Measurements from ENCODE around the gene LRBA.
"Not testable (repeated sequence)": the region's sequence is repeated elsewhere in the genome, so short reads cannot be mapped to it uniquely, and the experiment has no call there.

LRBA gene

DNA sequence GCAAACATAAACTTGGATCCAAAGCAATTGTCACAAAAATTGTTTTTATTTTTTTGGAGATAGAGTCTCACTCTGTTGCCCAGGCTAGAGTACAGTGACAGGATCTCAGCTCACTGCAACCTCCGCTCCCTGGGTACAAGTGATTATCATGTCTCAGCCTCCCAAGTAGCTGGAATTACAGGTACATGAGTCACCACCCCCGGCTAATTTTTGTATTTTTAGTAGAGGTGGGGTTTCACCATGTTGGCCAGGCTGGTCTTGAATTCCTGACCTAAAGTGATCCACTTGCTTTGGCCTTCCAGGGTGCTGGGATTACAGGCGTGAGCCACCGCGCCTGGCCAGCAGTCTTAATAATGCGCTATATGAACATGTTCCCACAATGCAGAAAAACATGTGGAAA is 272.2 kb downstream of the LRBA start:
- H4K8ac ChIP-seq (ENCODE audit: low read length); H2BK12ac ChIP-seq (ENCODE audit: low read length in 2 of 2); H3K23ac ChIP-seq (ENCODE audit: low read length in 2 of 2); H2AK5ac ChIP-seq (ENCODE audit: low read length, severe bottlenecking); H2BK15ac ChIP-seq (ENCODE audit: low read depth, poor library complexity, severe bottlenecking); H2BK5ac ChIP-seq (ENCODE audit: low read depth, low read length, poor library complexity, severe bottlenecking); H3K14ac ChIP-seq (ENCODE audit: low read length in 2 of 2); H3K79me1 ChIP-seq (replicated peaks; ENCODE audit: low read length, poor library complexity, severe bottlenecking); H3K18ac ChIP-seq (ENCODE audit: low read depth in 1 of 2, low read length in 2 of 2); H3K4me3 ChIP-seq (ENCODE audit: insufficient read depth in 1 of 2, low read depth in 1 of 2, low read length in 2 of 2); H3K9ac ChIP-seq (ENCODE audit: low read length); H3K4ac ChIP-seq (ENCODE audit: low read depth in 1 of 2, low read length in 2 of 2); H3K4me1 ChIP-seq (ENCODE audit: control insufficient read depth, insufficient read depth, low read depth, low read length); H4K91ac ChIP-seq (ENCODE audit: low read length); H2AFZ ChIP-seq (ENCODE audit: low read depth, low read length); H3K36me3 ChIP-seq (ENCODE audit: control insufficient read depth in 1 of 2, insufficient read depth in 2 of 2, low read depth in 1 of 2, low read length in 2 of 2); H3K9me3 ChIP-seq (ENCODE audit: control insufficient read depth, low read length); H3K27ac ChIP-seq (ENCODE audit: low read length, poor library complexity, severe bottlenecking); DNase-seq; H3K4me2 ChIP-seq (ENCODE audit: low read length, poor library complexity, severe bottlenecking); H3K27me3 ChIP-seq (ENCODE audit: control insufficient read depth in 1 of 2, insufficient read depth in 1 of 2, low read length in 2 of 2); H2BK120ac ChIP-seq (ENCODE audit: low read depth, low read length): not testable (repeated sequence)
- 75% methylated on average over 2 of the region's 6 CpGs for WGBS

DNA sequence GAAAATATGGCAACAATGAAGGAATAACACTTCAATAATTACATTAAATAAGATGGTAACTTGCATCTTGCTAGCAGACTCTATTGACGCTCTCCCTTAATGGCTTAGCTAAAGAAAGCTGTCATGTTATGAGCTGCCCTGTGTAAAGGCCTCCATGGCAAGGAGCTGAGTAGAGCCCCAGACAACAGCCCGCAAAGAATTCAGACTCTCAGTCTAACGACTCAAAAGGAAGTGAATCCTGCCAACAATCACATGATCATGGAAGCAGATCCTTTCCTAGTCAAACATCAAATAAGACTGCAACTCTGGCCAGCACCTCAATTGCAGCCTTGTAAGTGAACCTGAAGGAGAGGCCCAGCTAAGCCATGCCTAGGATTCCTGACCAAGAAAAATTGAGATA is 275.5 kb downstream of the LRBA start:
- peaks cover 8% of the 10 kb centered on the region for H3K9me3 ChIP-seq (ENCODE audit: control insufficient read depth, low read length)
- H3K36me3 ChIP-seq (ENCODE audit: control insufficient read depth in 1 of 2, insufficient read depth in 2 of 2, low read depth in 1 of 2, low read length in 2 of 2): peaks cover 0 to 4% of the 10 kb centered on the region in 2 experiments
- no peak overlapping the region for H2AK5ac ChIP-seq (ENCODE audit: low read length, severe bottlenecking)
- no peak overlapping the region for H3K9ac ChIP-seq (ENCODE audit: low read length)
- no peaks in the 10 kb centered on the region for H3K27me3 ChIP-seq (ENCODE audit: control insufficient read depth in 1 of 2, insufficient read depth in 1 of 2, low read length in 2 of 2)
- peaks cover 8% of the 10 kb centered on the region for H3K79me1 ChIP-seq (replicated peaks; ENCODE audit: low read length, poor library complexity, severe bottlenecking)
- no peak overlapping the region for H2BK120ac ChIP-seq (ENCODE audit: low read depth, low read length)
- no peak overlapping the region for H3K18ac ChIP-seq (ENCODE audit: low read depth in 1 of 2, low read length in 2 of 2)
- H2BK15ac ChIP-seq (ENCODE audit: low read depth, poor library complexity, severe bottlenecking): no peak overlapping the region
- no peak overlapping the region for H4K8ac ChIP-seq (ENCODE audit: low read length)
- no peak overlapping the region for H3K27ac ChIP-seq (ENCODE audit: low read length, poor library complexity, severe bottlenecking)
- H3K4me3 ChIP-seq (ENCODE audit: insufficient read depth in 1 of 2, low read depth in 1 of 2, low read length in 2 of 2): no peak overlapping the region
- H4K91ac ChIP-seq (ENCODE audit: low read length): no peak overlapping the region
- H2BK5ac ChIP-seq (ENCODE audit: low read depth, low read length, poor library complexity, severe bottlenecking): no peak overlapping the region
- H3K4me1 ChIP-seq (ENCODE audit: control insufficient read depth, insufficient read depth, low read depth, low read length): peaks cover 1% of the 10 kb centered on the region
- no peak overlapping the region for H3K14ac ChIP-seq (ENCODE audit: low read length in 2 of 2)
- DNase-seq: no peak
- no peak overlapping the region for H2BK12ac ChIP-seq (ENCODE audit: low read length in 2 of 2)
- H3K23ac ChIP-seq (ENCODE audit: low read length in 2 of 2): no peak overlapping the region
- no peak overlapping the region for H3K4me2 ChIP-seq (ENCODE audit: low read length, poor library complexity, severe bottlenecking)
- WGBS: 74% methylated on average over 3 of the region's 3 CpGs
- H3K4ac ChIP-seq (ENCODE audit: low read depth in 1 of 2, low read length in 2 of 2): no peak overlapping the region
- H2AFZ ChIP-seq (ENCODE audit: low read depth, low read length): no peak overlapping the region

DNA sequence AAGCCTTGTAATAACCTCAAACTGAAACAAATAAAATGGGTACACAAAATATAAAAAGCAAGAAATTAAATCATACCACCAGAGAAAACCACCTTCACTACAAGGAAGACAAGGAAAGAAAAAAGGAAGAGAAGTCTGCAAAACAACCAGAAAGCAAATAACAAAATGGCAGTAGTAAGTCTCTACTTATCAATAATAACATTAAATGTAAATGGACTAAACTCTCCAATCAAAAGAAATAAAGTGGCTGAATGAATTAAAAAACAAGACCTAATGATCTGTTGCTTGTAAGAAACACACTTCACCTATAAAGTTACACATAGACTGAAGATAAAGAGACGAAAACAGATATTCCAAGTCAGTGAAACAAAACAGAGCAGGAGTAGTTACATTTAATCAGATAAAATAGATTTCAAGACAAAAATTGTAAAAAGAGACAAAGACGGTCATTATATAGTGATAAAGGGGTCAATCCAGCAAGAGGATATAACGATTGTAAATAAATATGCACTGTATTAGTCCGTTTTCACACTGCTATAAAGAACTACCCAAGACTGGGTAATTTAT is 289.0 kb downstream of the LRBA start:
- Histone ChIP-seq H2BK120ac (ENCODE audit: low read depth, low read length) (no peak overlapping the region), H3K9ac (ENCODE audit: low read length) (no peak overlapping the region), H3K4ac (ENCODE audit: low read depth in 1 of 2, low read length in 2 of 2) (no peak overlapping the region), H2AK5ac (ENCODE audit: low read length, severe bottlenecking) (no peak overlapping the region), H3K27me3 (ENCODE audit: control insufficient read depth in 1 of 2, insufficient read depth in 1 of 2, low read length in 2 of 2) (no peaks in the 10 kb centered on the region), H2BK12ac (ENCODE audit: low read length in 2 of 2) (no peak overlapping the region), H3K36me3 (ENCODE audit: control insufficient read depth in 1 of 2, insufficient read depth in 2 of 2, low read depth in 1 of 2, low read length in 2 of 2) (peaks cover 2 to 3% of the 10 kb centered on the region in 2 experiments), H3K23ac (ENCODE audit: low read length in 2 of 2) (no peak overlapping the region), H3K14ac (ENCODE audit: low read length in 2 of 2) (no peak overlapping the region), H3K4me2 (ENCODE audit: low read length, poor library complexity, severe bottlenecking) (no peak overlapping the region), H3K79me1 (replicated peaks; ENCODE audit: low read length, poor library complexity, severe bottlenecking) (peaks cover 14% of the 10 kb centered on the region), H2BK5ac (ENCODE audit: low read depth, low read length, poor library complexity, severe bottlenecking) (no peak overlapping the region), H2BK15ac (ENCODE audit: low read depth, poor library complexity, severe bottlenecking) (no peak overlapping the region), H3K4me3 (ENCODE audit: insufficient read depth in 1 of 2, low read depth in 1 of 2, low read length in 2 of 2) (no peak overlapping the region), H4K91ac (ENCODE audit: low read length) (no peak overlapping the region), H4K8ac (ENCODE audit: low read length) (no peak overlapping the region), H3K27ac (ENCODE audit: low read length, poor library complexity, severe bottlenecking) (no peak overlapping the region), H3K9me3 (ENCODE audit: control insufficient read depth, low read length) (peaks cover 26% of the 10 kb centered on the region), H3K18ac (ENCODE audit: low read depth in 1 of 2, low read length in 2 of 2) (no peak overlapping the region), H3K4me1 (ENCODE audit: control insufficient read depth, insufficient read depth, low read depth, low read length) (no peaks in the 10 kb centered on the region), H2AFZ (ENCODE audit: low read depth, low read length) (no peak overlapping the region)
- no peak for DNase-seq
- WGBS: 100% methylated on average over 2 of the region's 4 CpGs

DNA sequence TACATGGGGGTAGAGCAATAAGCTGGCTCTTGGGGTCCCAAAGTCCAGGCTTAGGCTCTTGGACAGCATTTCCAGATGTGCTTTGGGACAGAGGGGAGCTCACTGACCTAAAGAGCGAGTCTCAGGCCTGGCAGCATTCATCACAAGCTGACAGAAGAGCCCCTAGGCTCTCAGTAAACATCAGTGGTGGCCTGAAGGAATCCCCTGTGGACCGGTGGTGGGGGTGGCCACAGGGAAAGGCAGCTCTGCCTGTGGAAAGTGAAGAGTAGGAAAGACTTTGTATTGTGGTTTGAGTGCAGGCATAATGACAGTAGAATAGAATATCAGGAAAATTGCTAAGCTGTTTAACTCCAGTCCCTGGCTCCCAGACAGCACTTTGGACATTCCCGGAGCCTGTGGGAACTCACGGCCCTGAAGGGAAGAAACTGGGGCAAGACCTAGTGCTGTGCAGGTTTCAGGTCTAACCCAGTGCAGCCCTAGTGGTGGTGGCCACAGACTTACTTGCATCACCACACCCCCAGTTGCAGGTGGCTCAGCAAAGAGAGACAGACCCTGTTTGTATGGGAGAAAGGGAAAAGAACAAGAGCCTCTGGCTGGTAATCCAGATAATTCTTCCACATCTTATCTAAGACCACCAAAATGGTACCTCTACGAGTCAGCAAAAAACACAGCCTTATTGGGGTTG is 291.2 kb downstream of the LRBA start:
- Histone ChIP-seq H3K9me3 (ENCODE audit: control insufficient read depth, low read length) (peaks cover 17% of the 10 kb centered on the region), H2AK5ac (ENCODE audit: low read length, severe bottlenecking) (no peak overlapping the region), H2BK12ac (ENCODE audit: low read length in 2 of 2) (no peak overlapping the region), H3K4ac (ENCODE audit: low read depth in 1 of 2, low read length in 2 of 2) (no peak overlapping the region), H3K79me1 (replicated peaks; ENCODE audit: low read length, poor library complexity, severe bottlenecking) (peaks cover 13% of the 10 kb centered on the region), H3K23ac (ENCODE audit: low read length in 2 of 2) (no peak overlapping the region), H3K18ac (ENCODE audit: low read depth in 1 of 2, low read length in 2 of 2) (no peak overlapping the region), H3K36me3 (ENCODE audit: control insufficient read depth in 1 of 2, insufficient read depth in 2 of 2, low read depth in 1 of 2, low read length in 2 of 2) (peaks cover 0 to 3% of the 10 kb centered on the region in 2 experiments), H3K27me3 (ENCODE audit: control insufficient read depth in 1 of 2, insufficient read depth in 1 of 2, low read length in 2 of 2) (no peaks in the 10 kb centered on the region), H3K4me3 (ENCODE audit: insufficient read depth in 1 of 2, low read depth in 1 of 2, low read length in 2 of 2) (no peak overlapping the region), H3K4me2 (ENCODE audit: low read length, poor library complexity, severe bottlenecking) (no peak overlapping the region), H2BK15ac (ENCODE audit: low read depth, poor library complexity, severe bottlenecking) (no peak overlapping the region), H2AFZ (ENCODE audit: low read depth, low read length) (no peak overlapping the region), H3K4me1 (ENCODE audit: control insufficient read depth, insufficient read depth, low read depth, low read length) (no peaks in the 10 kb centered on the region), H3K27ac (ENCODE audit: low read length, poor library complexity, severe bottlenecking) (no peak overlapping the region), H3K9ac (ENCODE audit: low read length) (no peak overlapping the region), H3K14ac (ENCODE audit: low read length in 2 of 2) (no peak overlapping the region), H2BK5ac (ENCODE audit: low read depth, low read length, poor library complexity, severe bottlenecking) (no peak overlapping the region), H2BK120ac (ENCODE audit: low read depth, low read length) (no peak overlapping the region), H4K91ac (ENCODE audit: low read length) (no peak overlapping the region), H4K8ac (ENCODE audit: low read length) (no peak overlapping the region)
- WGBS: 90% methylated on average over 5 of the region's 5 CpGs
- DNase-seq: no peak
